SK-N-MC (cell line): ENCODE data around the gene PACS1.

Experiments used
- EZH2 ChIP-seq: fragments of 200-600 bp; sonication (generic); IDR thresholded peaks from one replicate; pipeline ENCODE4 v1.6.1; 2017; ENCODE audit warnings: antibody characterized with exemption
- POLR2AphosphoS5 ChIP-seq: IDR thresholded peaks from 2 replicates; pipeline ENCODE4 v1.6.1; 2012; ENCODE audit warnings: mild to moderate bottlenecking, low read depth, low read length, borderline replicate concordance

- TF ChIP-seq EZH2 (no peak), POLR2AphosphoS5 (no peak)
These were observed 205.3 kb downstream of the PACS1 start for GRCh38 chr11:66275396-66275795.
